Measurements from ENCODE around the gene C3. TPM values are rescaled to one million over a fixed set of nuclear protein-coding genes. Genes with fewer than 3 reads are reported as not detected.

Gene C3
- total RNA-seq, 1 donor from 2014 or later, result not detected

- H3K36me3 Mint-ChIP-seq (ENCODE audit: low read depth, unreplicated experiment), result peaks cover 15% of the 10 kb centered on the region
- peak overlapping the region; percentile 14 for H3K27ac Mint-ChIP-seq (ENCODE audit: unreplicated experiment)
- no peak for TF ChIP-seq CTCF (IDR thresholded peaks at IDR 0.05; ENCODE audit: unreplicated experiment)
- H3K9me3 Mint-ChIP-seq (ENCODE audit: unreplicated experiment), result no peaks in the 10 kb centered on the region
- no peak for DNase-seq (ENCODE audit: low spot score)
- H3K4me3 Mint-ChIP-seq (ENCODE audit: unreplicated experiment), result peak overlapping the region; percentile 19
- peaks cover 24% of the 10 kb centered on the region for H3K27me3 Mint-ChIP-seq (ENCODE audit: unreplicated experiment)
- H3K4me1 Mint-ChIP-seq (ENCODE audit: unreplicated experiment), result peaks cover 17% of the 10 kb centered on the region
Measured at GRCh38 chr19:6734096-6734696, 13.7 kb upstream of the C3 start.

- H3K4me3 Mint-ChIP-seq (ENCODE audit: unreplicated experiment), result no peak overlapping the region
- no peak for DNase-seq (ENCODE audit: low spot score)
- TF ChIP-seq CTCF (IDR thresholded peaks at IDR 0.05; ENCODE audit: unreplicated experiment), result peak; percentile 28
- peaks cover 15% of the 10 kb centered on the region for H3K4me1 Mint-ChIP-seq (ENCODE audit: unreplicated experiment)
- no peak overlapping the region for H3K27ac Mint-ChIP-seq (ENCODE audit: unreplicated experiment)
- no peaks in the 10 kb centered on the region for H3K9me3 Mint-ChIP-seq (ENCODE audit: unreplicated experiment)
- peaks cover 15% of the 10 kb centered on the region for H3K36me3 Mint-ChIP-seq (ENCODE audit: low read depth, unreplicated experiment)
- peaks cover 23% of the 10 kb centered on the region for H3K27me3 Mint-ChIP-seq (ENCODE audit: unreplicated experiment)
Measured at GRCh38 chr19:6733338-6734095, 13.1 kb upstream of the C3 start.

GRCh38 chr19:6732803-6733337 is 12.4 kb upstream of the C3 start:
- peaks cover 15% of the 10 kb centered on the region for H3K36me3 Mint-ChIP-seq (ENCODE audit: low read depth, unreplicated experiment)
- DNase-seq (ENCODE audit: low spot score), result no peak
- H3K9me3 Mint-ChIP-seq (ENCODE audit: unreplicated experiment), result no peaks in the 10 kb centered on the region
- peak overlapping the region; percentile 80 for H3K4me3 Mint-ChIP-seq (ENCODE audit: unreplicated experiment)
- peaks cover 15% of the 10 kb centered on the region for H3K4me1 Mint-ChIP-seq (ENCODE audit: unreplicated experiment)
- no peak overlapping the region for H3K27ac Mint-ChIP-seq (ENCODE audit: unreplicated experiment)
- no peak for TF ChIP-seq CTCF (IDR thresholded peaks at IDR 0.05; ENCODE audit: unreplicated experiment)
- H3K27me3 Mint-ChIP-seq (ENCODE audit: unreplicated experiment), result peaks cover 20% of the 10 kb centered on the region

- Mint-ChIP-seq H3K9me3 (ENCODE audit: unreplicated experiment) (no peaks in the 10 kb centered on the region), H3K36me3 (ENCODE audit: low read depth, unreplicated experiment) (peaks cover 14% of the 10 kb centered on the region), H3K27ac (ENCODE audit: unreplicated experiment) (no peak overlapping the region), H3K27me3 (ENCODE audit: unreplicated experiment) (peaks cover 14% of the 10 kb centered on the region), H3K4me1 (ENCODE audit: unreplicated experiment) (peaks cover 18% of the 10 kb centered on the region), H3K4me3 (ENCODE audit: unreplicated experiment) (no peak overlapping the region)
- DNase-seq (ENCODE audit: low spot score), result no peak
- no peak for TF ChIP-seq CTCF (IDR thresholded peaks at IDR 0.05; ENCODE audit: unreplicated experiment)
Measured at GRCh38 chr19:6731822-6732221, 11.4 kb upstream of the C3 start.

All from endothelial cell (in vitro differentiated cells).